Endometrium (tissue), 2 donors: Measurements from ENCODE around the gene PLXDC2.
"Not testable (repeated sequence)": the region's sequence is repeated elsewhere in the genome, so short reads cannot be mapped to it uniquely, and the experiment has no call there.

Experiments
- FAIRE-seq: peaks from 2 replicates; lab custom pipeline; 2012; peaks lifted over from hg19 to GRCh38; lab: Jason Lieb, UNC
- donor health status: control.
- donor health status: control.

The PLXDC2 gene

DNA sequence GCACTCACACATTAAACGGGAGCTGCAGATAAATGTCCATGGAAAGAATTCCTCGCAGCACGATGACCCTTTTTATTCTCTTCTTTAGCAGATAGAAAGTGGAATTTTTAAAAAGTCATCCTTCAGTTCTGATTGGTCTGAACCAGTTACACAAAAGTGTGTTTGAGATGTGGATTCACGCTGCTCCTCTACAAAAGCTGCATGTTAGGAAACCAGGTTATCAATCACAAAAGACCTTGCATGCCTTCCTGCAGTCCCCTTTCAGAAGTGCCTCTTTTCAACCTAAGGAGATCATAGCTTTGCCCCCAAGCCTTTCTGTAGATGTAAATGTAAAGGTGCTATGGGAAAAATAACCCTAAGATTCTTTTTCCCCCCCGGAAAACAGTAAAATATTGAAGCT lies 299.7 kb downstream of the PLXDC2 start:
- no peak for FAIRE-seq

DNA sequence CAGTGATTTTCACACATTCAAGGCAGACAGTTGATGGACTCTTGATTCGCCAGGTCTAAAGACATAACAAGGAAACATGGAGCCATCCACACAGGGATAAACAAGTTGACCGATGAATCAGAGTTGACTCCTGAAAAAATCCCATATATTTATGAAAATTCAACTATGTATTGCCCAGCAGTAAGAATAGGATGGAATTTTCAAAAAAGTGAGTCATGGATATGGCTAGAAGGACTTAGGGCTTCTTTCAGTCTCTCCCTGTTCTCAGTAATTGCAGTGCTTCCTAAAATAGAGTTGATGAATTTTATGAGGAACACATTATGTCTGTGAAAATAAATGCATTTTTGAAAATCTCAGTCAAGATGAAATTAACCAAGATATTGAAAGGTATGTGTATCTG lies 301.2 kb downstream of the PLXDC2 start:
- FAIRE-seq = no peak

DNA sequence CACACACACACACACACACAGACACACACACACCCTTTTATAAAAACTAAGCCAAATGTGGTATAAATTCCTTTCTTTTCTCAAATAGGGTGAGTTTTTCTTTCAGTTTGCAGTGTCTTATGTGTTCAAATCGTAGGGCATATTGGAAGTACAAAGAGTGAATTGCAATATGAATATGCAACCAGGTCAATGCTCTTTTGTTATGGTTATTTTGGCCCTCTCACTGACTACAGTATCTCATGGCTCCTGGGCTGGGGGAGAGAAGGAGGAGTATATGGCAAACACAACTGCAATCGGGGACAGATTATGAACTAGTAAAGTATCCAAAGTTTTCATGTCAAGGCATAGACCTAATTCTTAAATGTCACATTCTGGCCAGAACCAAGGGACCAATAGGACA lies 301.9 kb downstream of the PLXDC2 start:
- FAIRE-seq = no peak

GRCh38 chr10:20128811-20129210 lies 312.6 kb downstream of the PLXDC2 start:
- FAIRE-seq = no peak

DNA sequence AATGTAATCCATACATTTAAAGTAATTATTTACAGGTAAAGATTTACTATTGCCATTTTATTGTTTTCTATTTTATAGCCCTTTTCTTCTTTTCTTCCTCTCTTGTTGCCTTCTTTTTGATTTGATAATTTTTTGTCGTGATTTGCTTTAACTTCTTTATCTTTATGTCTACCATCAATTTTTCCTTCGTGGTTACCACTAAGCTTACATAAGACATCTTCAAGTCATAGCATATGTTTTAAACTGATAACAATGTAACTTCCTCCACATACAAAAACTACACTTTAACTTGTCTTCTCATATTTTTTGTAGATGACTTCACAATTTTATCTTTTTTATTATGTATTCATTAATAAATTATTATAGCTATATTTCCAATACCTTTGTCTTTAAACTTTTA lies 316.6 kb downstream of the PLXDC2 start:
- no peak for FAIRE-seq

GRCh38 chr10:20133669-20134189 lies 317.5 kb downstream of the PLXDC2 start:
- no peak for FAIRE-seq

GRCh38 chr10:20142311-20142710 lies 326.1 kb downstream of the PLXDC2 start:
- FAIRE-seq = no peak

DNA sequence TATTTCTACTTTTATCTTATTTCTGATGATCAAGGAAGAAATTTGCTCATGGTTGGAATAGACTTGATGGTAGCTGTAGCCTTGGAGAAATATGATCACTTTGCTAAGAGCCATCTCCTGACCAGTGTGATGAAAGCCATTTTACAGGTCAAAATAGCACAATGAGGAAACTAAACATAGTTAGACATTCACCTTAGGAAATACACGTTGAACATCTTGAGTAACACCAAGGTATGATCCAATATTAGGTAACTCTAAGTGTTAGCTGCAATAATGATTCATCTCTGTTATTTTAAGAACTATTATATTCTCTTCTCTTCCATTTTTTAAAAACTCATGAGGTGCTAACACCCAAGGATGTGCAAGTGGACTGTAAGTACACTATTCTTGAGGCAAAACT lies 328.0 kb downstream of the PLXDC2 start:
- FAIRE-seq = no peak

- FAIRE-seq = no peak
Observed at GRCh38 chr10:20146004-20146403, 329.8 kb downstream of the PLXDC2 start.

DNA sequence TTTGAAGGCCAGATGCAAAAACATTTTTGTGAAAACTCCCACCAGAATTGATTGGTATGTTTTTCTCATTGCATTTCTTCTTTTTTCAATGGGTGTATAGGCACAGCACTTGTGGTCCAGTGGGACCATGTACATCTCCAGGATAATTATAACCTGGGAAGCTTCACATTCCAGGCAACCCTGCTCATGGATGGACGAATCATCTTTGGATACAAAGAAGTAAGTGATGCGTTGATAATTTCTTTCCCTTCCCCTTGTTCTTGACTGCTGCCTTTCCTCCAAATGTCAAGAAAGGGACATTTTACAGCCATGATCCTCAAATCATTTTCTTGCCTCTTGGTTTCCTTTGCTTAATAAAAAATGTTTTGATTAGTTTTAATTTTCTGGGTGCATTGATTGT lies 331.5 kb downstream of the PLXDC2 start:
- FAIRE-seq = no peak

GRCh38 chr10:20156511-20156910 lies 340.3 kb downstream of the PLXDC2 start:
- no peak for FAIRE-seq

DNA sequence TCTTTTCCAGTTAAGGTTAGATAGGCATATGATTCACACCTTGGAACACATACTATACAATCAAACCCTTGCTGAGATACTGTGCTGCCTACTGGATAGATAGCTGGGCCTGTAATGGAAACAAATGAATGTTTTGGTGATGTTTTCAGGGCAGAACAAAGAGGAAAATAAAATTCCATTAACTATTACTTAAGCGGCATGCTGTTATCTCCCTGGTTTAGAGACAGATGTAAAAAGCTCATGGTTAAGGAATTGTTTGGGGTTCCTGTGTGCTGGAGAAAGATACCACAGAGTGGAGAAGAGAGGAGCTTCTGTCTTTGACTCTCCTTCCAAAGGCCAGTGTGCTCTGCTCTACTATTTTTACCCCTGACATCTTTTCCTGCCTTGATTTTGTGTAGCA lies 341.1 kb downstream of the PLXDC2 start:
- FAIRE-seq = no peak

DNA sequence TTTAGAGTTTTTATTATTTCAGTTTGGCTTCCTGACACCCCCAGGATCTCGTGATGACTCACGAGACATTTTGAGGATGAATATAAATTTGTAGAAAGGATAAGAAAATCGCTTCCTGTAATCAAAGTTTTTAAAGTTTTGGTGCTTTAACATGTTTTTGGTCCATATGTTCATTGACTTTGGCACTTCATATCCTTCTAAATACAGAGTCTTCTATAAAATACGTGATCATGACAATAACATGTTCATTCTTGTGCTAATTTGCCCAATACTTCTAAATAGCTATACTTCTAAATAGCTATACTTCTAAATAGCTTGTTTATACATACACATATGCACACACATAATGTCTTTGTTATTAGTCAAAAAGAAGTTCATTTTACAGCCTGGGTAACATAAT lies 341.9 kb downstream of the PLXDC2 start:
- no peak for FAIRE-seq

- FAIRE-seq = no peak
Observed at GRCh38 chr10:20162123-20162522, 345.9 kb downstream of the PLXDC2 start.

- no peak for FAIRE-seq
Observed at GRCh38 chr10:20166096-20166675, 350.0 kb downstream of the PLXDC2 start.

- FAIRE-seq = no peak
Observed at GRCh38 chr10:20170661-20171060, 354.4 kb downstream of the PLXDC2 start.

- no peak for FAIRE-seq
Observed at GRCh38 chr10:20173046-20173445, 356.8 kb downstream of the PLXDC2 start.

- FAIRE-seq = no peak
Observed at GRCh38 chr10:20175719-20176118, 359.5 kb downstream of the PLXDC2 start.

- no peak for FAIRE-seq
Observed at GRCh38 chr10:20180766-20181165, 364.5 kb downstream of the PLXDC2 start.

DNA sequence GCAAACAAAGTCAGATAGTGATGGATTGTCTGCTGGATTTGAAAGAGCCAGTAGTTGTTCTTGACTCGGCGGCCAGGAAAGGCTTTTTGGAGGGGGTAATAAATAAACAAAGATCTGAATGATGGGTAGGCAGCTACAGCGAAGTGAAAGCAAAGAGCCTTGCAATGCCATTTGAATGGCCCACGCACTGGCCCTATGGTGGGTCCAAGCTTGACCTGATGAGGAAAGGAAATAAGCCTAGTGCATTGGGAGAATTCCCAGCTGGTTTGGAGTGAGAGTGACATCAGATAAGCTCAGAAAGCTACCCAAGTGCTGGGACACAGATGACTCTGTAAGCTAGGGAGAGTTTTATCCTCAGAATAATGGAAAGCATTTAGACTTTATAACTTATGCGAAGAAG lies 365.2 kb downstream of the PLXDC2 start:
- no peak for FAIRE-seq

GRCh38 chr10:20185116-20185515 lies 368.9 kb downstream of the PLXDC2 start:
- FAIRE-seq = no peak

DNA sequence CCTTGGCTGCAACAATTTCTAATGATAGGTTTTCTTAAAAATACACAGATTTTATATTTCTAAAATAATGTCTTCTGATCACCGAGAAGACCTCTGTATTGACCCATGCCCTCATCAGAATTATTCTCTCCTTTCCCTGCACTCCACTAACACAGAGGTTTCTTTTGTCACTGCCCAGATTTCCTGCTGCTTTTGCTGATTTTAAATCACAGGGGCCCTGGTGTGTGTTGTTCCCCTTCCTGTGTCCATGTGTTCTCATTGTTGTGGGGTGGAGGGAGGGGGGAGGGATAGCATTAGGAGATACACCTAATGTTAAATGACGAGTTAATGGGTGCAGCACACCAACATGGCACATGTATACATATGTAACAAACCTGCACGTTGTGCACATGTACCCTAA lies 375.2 kb downstream of the PLXDC2 start:
- not testable (repeated sequence) for FAIRE-seq

- no peak for FAIRE-seq
Observed at GRCh38 chr10:20195076-20195475, 378.8 kb downstream of the PLXDC2 start.

- FAIRE-seq = no peak
Observed at GRCh38 chr10:20200758-20201157, 384.5 kb downstream of the PLXDC2 start.

DNA sequence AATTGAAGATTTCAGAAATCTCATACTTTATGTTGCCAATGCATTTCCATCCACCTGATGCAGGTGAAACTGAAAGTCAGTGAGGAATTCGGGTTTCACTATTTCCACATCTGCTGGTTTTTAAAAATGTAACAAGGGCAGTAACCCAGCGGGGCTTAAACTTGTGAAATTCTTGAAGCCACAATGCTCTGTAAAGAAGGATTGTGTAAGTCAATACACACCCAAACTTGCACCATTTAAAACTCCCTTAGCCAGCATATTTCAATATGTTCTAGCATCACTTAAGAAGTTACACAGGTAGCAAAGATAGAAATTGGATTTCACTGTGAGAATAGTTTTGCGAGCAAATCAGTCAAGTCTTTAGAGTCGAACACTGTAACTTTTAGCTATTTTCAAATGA lies 386.1 kb downstream of the PLXDC2 start:
- FAIRE-seq = no peak
